Osteocyte (in vitro differentiated cells): ENCODE measurements around the gene LINC01488. TPM values are rescaled to one million over a fixed set of nuclear protein-coding genes. Genes with fewer than 3 reads are reported as not detected.

ENCODE experiments used
- DNase-seq: peaks from one replicate; pipeline ENCODE4 v3.0.0; 2021; ENCODE audit warnings: mixed read lengths; ENCODE audit not compliant: unreplicated experiment; ENCODE audit errors: extremely low spot score
- H3K27ac Mint-ChIP-seq: one replicate; pipeline ENCODE4 v1.8.0; 2021; ENCODE audit warnings: mild to moderate bottlenecking, mixed read lengths; ENCODE audit not compliant: unreplicated experiment
- H3K27me3 Mint-ChIP-seq: one replicate; pipeline ENCODE4 v1.8.0; 2021; ENCODE audit warnings: mixed read lengths; ENCODE audit not compliant: unreplicated experiment
- H3K36me3 Mint-ChIP-seq: one replicate; pipeline ENCODE4 v1.8.0; 2021; ENCODE audit warnings: mixed read lengths; ENCODE audit not compliant: unreplicated experiment
- H3K4me1 Mint-ChIP-seq: one replicate; pipeline ENCODE4 v1.8.0; 2021; ENCODE audit warnings: mixed read lengths; ENCODE audit not compliant: unreplicated experiment
- H3K4me3 Mint-ChIP-seq: one replicate; pipeline ENCODE4 v1.8.0; 2021; ENCODE audit warnings: mild to moderate bottlenecking, moderate library complexity, mixed read lengths; ENCODE audit not compliant: unreplicated experiment
- H3K9me3 Mint-ChIP-seq: one replicate; pipeline ENCODE4 v1.8.0; 2021; ENCODE audit warnings: mixed read lengths; ENCODE audit not compliant: unreplicated experiment
- total RNA-seq: library from RNA; stranded (reverse); gene quantifications from 2 replicates; pipeline ENCODE4 v1.2.1, GENCODE V29; 2021
- TF ChIP-seq, protein P1 (sequence below): fragments of 200-600 bp; sonication (generic); IDR thresholded peaks from 2 replicates; pipeline ENCODE4 v1.5.0; 2021; ENCODE audit warnings: antibody characterized with exemption, mild to moderate bottlenecking, moderate library complexity

LINC01488 gene
- total RNA-seq, 1 donor from 2014 or later = not detected

DNA sequence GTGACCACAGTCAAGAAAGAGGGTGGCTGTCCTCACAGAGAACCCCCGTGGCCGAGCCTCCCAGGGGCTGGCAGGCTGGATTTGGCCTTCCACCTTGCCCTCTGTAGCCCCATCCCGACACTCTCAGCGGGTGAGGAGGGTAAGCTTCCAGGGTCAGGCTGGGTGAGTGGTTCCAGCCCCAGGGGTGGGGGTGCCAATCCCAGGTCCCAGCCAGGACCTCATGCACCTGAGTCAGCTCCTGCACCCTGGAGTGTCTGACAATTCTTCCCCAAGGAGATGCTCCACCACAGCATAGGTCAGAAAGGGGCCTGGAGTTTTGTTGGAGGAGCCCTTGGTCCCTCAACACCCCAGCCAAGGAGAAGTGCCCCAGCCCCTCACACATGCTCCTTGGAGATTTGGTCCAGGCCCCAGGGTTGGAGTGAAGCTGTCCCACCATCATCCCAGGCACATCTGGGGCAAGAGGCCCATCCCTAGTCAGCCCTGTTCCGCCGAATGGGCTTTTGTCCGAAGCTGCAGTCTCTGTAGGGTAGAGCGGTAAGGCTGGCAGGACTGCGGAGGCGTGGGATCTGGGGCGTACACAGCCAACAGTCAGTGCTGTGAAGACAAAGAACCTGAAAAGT, 8.4 kb downstream of the LINC01488 start:
- TF ChIP-seq, protein P1, sequence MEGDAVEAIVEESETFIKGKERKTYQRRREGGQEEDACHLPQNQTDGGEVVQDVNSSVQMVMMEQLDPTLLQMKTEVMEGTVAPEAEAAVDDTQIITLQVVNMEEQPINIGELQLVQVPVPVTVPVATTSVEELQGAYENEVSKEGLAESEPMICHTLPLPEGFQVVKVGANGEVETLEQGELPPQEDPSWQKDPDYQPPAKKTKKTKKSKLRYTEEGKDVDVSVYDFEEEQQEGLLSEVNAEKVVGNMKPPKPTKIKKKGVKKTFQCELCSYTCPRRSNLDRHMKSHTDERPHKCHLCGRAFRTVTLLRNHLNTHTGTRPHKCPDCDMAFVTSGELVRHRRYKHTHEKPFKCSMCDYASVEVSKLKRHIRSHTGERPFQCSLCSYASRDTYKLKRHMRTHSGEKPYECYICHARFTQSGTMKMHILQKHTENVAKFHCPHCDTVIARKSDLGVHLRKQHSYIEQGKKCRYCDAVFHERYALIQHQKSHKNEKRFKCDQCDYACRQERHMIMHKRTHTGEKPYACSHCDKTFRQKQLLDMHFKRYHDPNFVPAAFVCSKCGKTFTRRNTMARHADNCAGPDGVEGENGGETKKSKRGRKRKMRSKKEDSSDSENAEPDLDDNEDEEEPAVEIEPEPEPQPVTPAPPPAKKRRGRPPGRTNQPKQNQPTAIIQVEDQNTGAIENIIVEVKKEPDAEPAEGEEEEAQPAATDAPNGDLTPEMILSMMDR = no peak
- Mint-ChIP-seq H3K27ac (no peak overlapping the region), H3K9me3 (no peaks in the 10 kb centered on the region), H3K36me3 (no peaks in the 10 kb centered on the region), H3K4me1 (no peaks in the 10 kb centered on the region), H3K4me3 (no peak overlapping the region), H3K27me3 (peaks cover 4% of the 10 kb centered on the region)
- no peak for DNase-seq

DNA sequence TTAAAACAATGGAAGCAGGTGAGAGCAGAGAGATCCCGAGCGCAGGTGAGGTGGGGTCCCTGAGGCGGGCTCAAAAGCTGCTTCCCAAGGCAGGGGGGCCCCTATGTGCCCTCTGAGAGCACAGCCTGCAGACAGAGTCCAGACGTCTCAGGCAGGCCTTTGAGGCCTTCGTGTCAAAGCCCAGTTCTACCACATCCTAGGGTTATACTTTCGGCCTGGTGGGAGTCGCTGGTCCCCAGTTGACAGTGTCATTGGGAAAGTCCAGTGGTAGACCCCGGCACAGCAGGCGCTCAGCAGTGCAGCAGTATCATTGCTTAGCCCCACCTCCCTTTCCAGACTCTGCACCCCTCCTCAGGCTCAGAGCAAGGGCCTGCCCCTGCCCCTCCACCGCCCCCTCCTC, 9.1 kb downstream of the LINC01488 start:
- TF ChIP-seq, protein P1 = no peak
- H3K36me3 Mint-ChIP-seq = no peaks in the 10 kb centered on the region
- no peak for DNase-seq
- H3K9me3 Mint-ChIP-seq = no peaks in the 10 kb centered on the region
- peaks cover 4% of the 10 kb centered on the region for H3K27me3 Mint-ChIP-seq
- no peak overlapping the region for H3K27ac Mint-ChIP-seq
- H3K4me1 Mint-ChIP-seq = no peaks in the 10 kb centered on the region
- no peak overlapping the region for H3K4me3 Mint-ChIP-seq

DNA sequence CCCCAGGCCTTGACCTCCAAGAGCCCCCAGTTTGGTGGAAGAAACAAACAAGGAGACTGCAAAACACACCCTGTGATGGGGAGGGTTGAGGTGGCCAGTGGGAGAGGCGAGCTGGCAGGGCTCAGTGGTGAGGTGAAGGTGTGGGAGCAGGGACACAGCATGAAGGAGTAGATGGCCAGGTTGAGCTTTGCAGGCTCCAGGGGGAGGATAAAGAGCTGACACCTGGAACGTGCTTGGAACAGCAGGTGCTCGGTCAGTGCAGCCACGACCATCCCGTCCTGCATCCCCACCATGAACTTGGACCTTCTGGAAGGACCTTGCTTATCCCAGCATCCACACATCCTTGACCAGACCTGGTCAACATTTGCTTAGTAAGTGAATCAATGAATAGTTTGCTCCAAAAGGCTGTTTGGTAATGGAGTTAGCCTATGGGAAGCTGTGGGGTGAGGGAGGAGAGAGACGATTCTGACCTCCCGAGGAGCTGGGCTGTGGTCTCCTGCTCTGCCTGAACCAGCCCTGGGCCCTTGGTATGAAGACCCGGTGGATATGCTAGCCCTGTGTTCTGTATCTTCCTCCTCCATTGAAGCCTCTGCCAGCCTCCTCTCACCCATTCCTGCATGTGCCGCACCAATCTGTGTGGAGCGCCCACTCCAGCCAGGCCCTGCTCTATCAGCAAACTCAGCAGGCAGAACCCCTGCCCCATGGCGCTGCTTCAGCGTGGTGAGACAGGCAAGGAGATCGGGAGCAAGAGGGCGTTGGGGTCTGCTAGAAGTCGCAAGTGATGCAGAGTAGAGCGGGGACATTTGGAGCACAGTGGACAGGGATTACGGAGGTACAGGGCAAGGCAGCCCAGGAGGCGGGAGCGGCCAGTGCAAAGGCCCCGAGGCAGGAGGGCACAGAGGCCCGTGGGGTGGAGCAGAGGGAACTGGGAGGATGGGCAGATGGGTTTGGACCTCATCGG, 9.9 kb downstream of the LINC01488 start:
- Mint-ChIP-seq H3K4me1 (no peaks in the 10 kb centered on the region), H3K9me3 (no peaks in the 10 kb centered on the region), H3K4me3 (no peak overlapping the region), H3K27ac (no peak overlapping the region), H3K27me3 (peaks cover 4% of the 10 kb centered on the region), H3K36me3 (no peaks in the 10 kb centered on the region)
- DNase-seq = no peak
- TF ChIP-seq, protein P1 = no peak

DNA sequence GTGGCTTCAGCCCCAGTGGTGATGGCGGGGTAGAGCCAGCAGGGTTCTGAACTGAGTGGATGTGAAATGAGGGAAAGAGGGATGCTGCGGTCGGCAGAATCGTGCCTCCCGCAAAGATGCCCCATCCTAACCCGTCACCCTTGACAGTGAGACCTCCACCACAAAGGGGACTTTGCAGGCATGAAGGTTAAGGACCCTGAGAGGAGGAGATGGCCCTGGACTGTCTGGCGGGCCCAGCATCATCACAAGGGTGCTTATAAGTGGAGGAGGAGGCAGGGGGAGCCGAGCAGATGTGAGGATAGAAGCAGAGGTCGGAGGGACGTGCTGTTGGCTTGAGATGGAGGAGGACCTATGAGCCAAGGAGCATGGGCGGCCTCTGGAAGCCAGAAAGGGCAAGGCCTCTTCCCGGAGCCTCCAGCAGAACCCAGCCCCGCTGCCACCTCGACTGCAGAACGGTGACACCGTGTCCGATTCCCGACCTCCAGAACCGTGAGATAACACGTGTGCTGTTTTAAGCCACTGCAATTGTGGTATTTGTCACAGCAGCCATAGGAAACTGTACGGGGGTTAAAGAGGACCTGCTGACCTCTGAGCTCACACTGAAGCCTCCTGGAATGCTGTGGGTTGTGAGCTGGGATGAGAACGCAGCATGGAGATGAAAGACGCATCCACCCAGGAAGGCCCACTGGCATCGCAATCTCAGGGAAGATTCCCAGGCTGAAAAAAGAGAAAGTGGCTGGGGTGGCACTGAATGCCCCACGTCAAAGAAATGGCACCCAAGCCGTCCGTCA, 10.9 kb downstream of the LINC01488 start:
- Mint-ChIP-seq H3K4me3 (no peak overlapping the region), H3K27me3 (peaks cover 4% of the 10 kb centered on the region), H3K4me1 (peaks cover 9% of the 10 kb centered on the region), H3K9me3 (no peaks in the 10 kb centered on the region), H3K27ac (no peak overlapping the region), H3K36me3 (no peaks in the 10 kb centered on the region)
- no peak for DNase-seq
- TF ChIP-seq, protein P1 = no peak
